ENCODE results near the gene IGSF5. TPM values are rescaled to one million over a fixed set of nuclear protein-coding genes. Genes with fewer than 3 reads are reported as not detected.

Gene IGSF5
- total and polyA plus RNA-seq, 8 donors: 0.08 TPM; not detected in 7

GRCh38 chr21:39727401-39728120 lies 17.4 kb upstream of the IGSF5 start:
- Histone ChIP-seq H3K27me3 (no peaks in the 10 kb centered on the region), H3K36me3 (no peaks in the 10 kb centered on the region), H3K4me3 (no peak overlapping the region), H3K27ac (no peak overlapping the region), H3K4me1 (no peaks in the 10 kb centered on the region), H3K9me3 (peaks cover 0 to 12% (median 2%) of the 10 kb centered on the region in 4 donors)
- DNase-seq: no peak
- intact Hi-C loops (cut with DNase I; ENCODE audit: low total_unique reads): no loop called here
- WGBS, 5 donors: 81 to 87% (median 83%) methylated on average over 15 of the region's 15 CpGs
- no peak for TF ChIP-seq POLR2AphosphoS5 (IDR thresholded peaks at IDR 0.05)
- no peak for TF ChIP-seq POLR2A (IDR thresholded peaks at IDR 0.05)
- TF ChIP-seq, protein P1, sequence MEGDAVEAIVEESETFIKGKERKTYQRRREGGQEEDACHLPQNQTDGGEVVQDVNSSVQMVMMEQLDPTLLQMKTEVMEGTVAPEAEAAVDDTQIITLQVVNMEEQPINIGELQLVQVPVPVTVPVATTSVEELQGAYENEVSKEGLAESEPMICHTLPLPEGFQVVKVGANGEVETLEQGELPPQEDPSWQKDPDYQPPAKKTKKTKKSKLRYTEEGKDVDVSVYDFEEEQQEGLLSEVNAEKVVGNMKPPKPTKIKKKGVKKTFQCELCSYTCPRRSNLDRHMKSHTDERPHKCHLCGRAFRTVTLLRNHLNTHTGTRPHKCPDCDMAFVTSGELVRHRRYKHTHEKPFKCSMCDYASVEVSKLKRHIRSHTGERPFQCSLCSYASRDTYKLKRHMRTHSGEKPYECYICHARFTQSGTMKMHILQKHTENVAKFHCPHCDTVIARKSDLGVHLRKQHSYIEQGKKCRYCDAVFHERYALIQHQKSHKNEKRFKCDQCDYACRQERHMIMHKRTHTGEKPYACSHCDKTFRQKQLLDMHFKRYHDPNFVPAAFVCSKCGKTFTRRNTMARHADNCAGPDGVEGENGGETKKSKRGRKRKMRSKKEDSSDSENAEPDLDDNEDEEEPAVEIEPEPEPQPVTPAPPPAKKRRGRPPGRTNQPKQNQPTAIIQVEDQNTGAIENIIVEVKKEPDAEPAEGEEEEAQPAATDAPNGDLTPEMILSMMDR (IDR thresholded peaks at IDR 0.05): no peak
- no peak for TF ChIP-seq EP300 (IDR thresholded peaks at IDR 0.05)

DNA sequence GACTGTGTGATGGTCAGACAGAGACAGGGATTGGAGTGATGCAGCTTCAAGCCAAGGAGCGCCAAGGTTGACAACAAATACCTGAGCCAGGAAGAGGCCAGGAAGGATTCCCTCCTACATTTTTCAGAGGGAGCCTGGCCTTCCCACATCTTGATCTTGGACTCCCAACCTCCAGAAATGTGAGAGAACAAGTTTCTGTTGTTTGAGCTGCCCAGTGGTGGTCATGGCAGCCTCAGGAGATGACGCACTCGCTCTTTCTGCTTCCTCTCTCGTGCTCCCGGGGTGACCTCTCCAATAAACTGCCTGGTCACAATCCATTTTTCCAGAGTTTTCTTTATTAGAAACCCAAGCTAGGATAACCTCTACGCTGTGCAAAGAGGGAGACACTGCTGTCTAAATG lies 16.6 kb upstream of the IGSF5 start:
- Histone ChIP-seq H3K27ac (no peak overlapping the region), H3K27me3 (no peaks in the 10 kb centered on the region), H3K4me1 (no peaks in the 10 kb centered on the region), H3K36me3 (no peaks in the 10 kb centered on the region), H3K4me3 (no peak overlapping the region), H3K9me3 (peaks cover 0 to 12% (median 2%) of the 10 kb centered on the region in 4 donors)
- intact Hi-C loops (cut with DNase I; ENCODE audit: low total_unique reads): no loop called here
- 87 to 96% (median 91%) methylated on average over 6 of the region's 6 CpGs for WGBS, 5 donors
- no peak for TF ChIP-seq POLR2AphosphoS5 (IDR thresholded peaks at IDR 0.05)
- TF ChIP-seq EP300 (IDR thresholded peaks at IDR 0.05): no peak
- TF ChIP-seq, protein P1 (IDR thresholded peaks at IDR 0.05): no peak
- no peak for DNase-seq

DNA sequence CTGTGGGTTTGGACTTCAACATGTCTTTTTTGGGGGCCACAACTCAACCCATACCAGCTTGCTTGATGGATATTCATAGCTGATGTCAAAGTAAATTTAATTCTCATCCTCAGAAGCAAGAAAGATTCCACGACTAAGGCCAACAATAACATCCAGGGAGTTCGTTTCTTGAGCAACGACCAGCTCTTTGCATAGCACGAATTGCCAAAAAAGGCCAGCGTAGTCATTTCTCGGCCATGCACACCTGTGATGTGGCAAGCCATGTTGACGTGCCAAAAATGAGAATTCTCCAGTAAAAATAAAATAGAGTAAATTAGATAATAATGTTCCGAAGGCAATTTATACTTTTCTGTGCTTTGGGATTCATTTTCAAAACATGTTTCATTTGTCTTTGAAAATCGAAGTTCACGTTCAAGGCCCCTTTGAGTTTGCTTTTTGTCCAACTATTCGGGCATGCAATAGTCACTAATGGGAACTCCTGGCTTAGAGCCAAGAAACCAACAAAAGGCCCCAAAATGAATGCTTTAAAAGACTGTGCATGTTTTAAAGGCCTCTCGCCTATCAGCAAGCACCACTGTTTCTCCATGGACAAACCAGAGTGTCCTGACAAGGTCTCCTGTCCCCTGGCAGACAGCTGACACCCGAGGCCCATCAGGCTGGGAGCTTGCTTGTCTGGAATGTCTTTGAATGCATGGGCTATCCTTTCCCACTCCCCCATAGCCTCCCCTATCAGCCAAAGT lies 14.4 kb upstream of the IGSF5 start:
- 65 to 76% (median 74%) methylated on average over 13 of the region's 13 CpGs for WGBS, 5 donors
- intact Hi-C loops (cut with DNase I; ENCODE audit: low total_unique reads): no loop called here
- Histone ChIP-seq H3K4me3 (no peak overlapping the region), H3K27ac (no peak overlapping the region), H3K9me3 (peaks cover 0 to 12% (median 2%) of the 10 kb centered on the region in 4 donors), H3K27me3 (no peaks in the 10 kb centered on the region), H3K4me1 (no peaks in the 10 kb centered on the region), H3K36me3 (no peaks in the 10 kb centered on the region)
- TF ChIP-seq EP300 (IDR thresholded peaks at IDR 0.05): no peak
- DNase-seq: peak in 1 of 2 donors; percentile 8

GRCh38 chr21:39736716-39737115 lies 8.3 kb upstream of the IGSF5 start:
- H3K4me3 ChIP-seq: no peak overlapping the region
- no peaks in the 10 kb centered on the region for H3K36me3 ChIP-seq
- 79 to 90% (median 87%) methylated on average over 4 of the region's 4 CpGs for WGBS, 5 donors
- no peak for DNase-seq
- no peak for TF ChIP-seq POLR2A (IDR thresholded peaks at IDR 0.05)
- TF ChIP-seq, protein P1 (IDR thresholded peaks at IDR 0.05): no peak
- TF ChIP-seq POLR2AphosphoS5 (IDR thresholded peaks at IDR 0.05): no peak
- TF ChIP-seq EP300 (IDR thresholded peaks at IDR 0.05): no peak
- H3K27ac ChIP-seq: no peak overlapping the region
- no peaks in the 10 kb centered on the region for H3K4me1 ChIP-seq
- H3K9me3 ChIP-seq: peaks cover 0 to 6% (median 2%) of the 10 kb centered on the region in 4 donors
- intact Hi-C loops (cut with DNase I; ENCODE audit: low total_unique reads): no loop called here
- no peaks in the 10 kb centered on the region for H3K27me3 ChIP-seq

Measured in stomach (tissue), 9 donors.